Subcutaneous adipose tissue (tissue), 4 donors: ENCODE results near the gene LTF. TPM values are rescaled to one million over a fixed set of nuclear protein-coding genes. Genes with fewer than 3 reads are reported as not detected.

Source experiments
- total RNA-seq, 4 donors: library from RNA; depleted of rRNA; stranded (reverse); fragments of >200 nt; gene quantifications; one replicate each; pipeline ENCODE4 v1.1.0, GENCODE V29; 2016
- TF ChIP-seq, protein P1 (sequence below): fragments of 450-650 bp; IDR thresholded peaks from one replicate; pipeline ENCODE4 v1.5.1; 2016; ENCODE audit warnings: low read depth, mild to moderate bottlenecking, control low read depth, antibody characterized with exemption, moderate library complexity

The LTF gene
- total RNA-seq, 4 donors from 2014 or later, result 1.2 to 17.9 (median 7.2) TPM

- TF ChIP-seq, protein P1, sequence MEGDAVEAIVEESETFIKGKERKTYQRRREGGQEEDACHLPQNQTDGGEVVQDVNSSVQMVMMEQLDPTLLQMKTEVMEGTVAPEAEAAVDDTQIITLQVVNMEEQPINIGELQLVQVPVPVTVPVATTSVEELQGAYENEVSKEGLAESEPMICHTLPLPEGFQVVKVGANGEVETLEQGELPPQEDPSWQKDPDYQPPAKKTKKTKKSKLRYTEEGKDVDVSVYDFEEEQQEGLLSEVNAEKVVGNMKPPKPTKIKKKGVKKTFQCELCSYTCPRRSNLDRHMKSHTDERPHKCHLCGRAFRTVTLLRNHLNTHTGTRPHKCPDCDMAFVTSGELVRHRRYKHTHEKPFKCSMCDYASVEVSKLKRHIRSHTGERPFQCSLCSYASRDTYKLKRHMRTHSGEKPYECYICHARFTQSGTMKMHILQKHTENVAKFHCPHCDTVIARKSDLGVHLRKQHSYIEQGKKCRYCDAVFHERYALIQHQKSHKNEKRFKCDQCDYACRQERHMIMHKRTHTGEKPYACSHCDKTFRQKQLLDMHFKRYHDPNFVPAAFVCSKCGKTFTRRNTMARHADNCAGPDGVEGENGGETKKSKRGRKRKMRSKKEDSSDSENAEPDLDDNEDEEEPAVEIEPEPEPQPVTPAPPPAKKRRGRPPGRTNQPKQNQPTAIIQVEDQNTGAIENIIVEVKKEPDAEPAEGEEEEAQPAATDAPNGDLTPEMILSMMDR, result no peak
Measured at GRCh38 chr3:46503200-46503874, 38.6 kb upstream of the LTF start.

- TF ChIP-seq, protein P1, result no peak
Measured at GRCh38 chr3:46501702-46502101, 37.0 kb upstream of the LTF start.

DNA sequence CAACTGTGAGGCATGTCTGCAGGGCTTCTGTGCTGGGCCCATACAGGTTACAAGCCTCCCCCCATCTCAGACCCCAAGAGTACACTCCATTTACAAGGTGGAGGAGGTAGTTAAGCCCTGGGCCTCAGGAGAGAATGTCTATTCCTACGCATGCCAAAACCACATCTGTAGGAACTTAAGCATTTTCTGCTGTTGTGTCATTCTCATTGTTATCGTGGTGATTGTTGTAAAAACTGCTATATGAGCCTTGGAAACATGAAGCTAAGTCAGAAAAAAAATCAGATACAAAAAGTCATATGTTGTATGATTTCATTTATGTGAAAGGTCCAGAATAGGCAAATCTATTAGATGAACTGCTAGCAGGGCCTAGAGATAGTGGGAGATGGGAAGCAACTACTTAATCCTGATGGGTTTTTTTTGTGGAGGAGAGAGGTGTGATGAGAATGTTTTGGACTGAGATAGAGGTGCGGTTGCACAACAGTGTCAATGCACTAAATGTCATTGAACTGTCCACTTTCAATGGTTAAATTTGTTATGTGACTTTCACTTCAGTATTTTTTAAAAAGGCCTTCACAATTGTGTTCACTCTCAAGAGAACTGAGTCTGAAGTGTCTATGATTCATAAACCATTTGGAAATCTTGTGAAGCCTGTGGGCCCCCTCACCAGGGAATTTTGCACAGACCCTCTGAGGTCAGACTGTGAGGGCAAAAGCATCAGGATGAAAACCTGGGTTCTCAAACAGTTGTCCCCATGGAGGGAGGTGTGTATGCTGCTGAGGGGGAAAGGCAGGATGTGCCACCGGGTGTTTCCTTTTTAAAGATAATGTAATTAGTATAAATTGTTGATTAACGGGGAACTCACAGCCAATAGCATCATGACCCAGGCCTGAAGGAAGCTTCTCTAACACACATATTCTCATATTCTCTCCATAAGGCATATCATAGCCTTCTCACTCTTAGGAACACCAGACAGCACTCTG lies 36.2 kb upstream of the LTF start:
- TF ChIP-seq, protein P1, result no peak

GRCh38 chr3:46498916-46499519 lies 34.3 kb upstream of the LTF start:
- TF ChIP-seq, protein P1, result no peak

- TF ChIP-seq, protein P1, result no peak
Measured at GRCh38 chr3:46497556-46498265, 33.0 kb upstream of the LTF start, which contains the start of gene RTP3. Gene RTP3, plus strand, starts transcription at chr3:46497976. Its CDS starts 87 bp downstream, at chr3:46498063.

GRCh38 chr3:46496746-46497555 lies 32.2 kb upstream of the LTF start:
- TF ChIP-seq, protein P1, result no peak
